Heart left ventricle (tissue), 16 donors: Measurements from ENCODE around the gene PARD6G. TPM values are rescaled to one million over a fixed set of nuclear protein-coding genes. Genes with fewer than 3 reads are reported as not detected.
A peak's percentile ranks its signal among the peaks of the same experiment; 100 is the strongest.

Experiments
- ATAC-seq, 4 donors: fragments of 200-7000 bp; cut with Tn5 transposase; one replicate each; pipeline ENCODE4 v1.9.1; 2020 to 2022; ENCODE audit warnings: moderate library complexity in 4 of 4, mild to moderate bottlenecking in 3 of 4, moderate number of reproducible peaks in 1 of 4
- DNase-seq, 5 donors: peaks; one replicate each; pipeline ENCODE4 v3.0.0-alpha.2; 2020
- H3K27ac ChIP-seq, 12 donors: fragments of 200-600 bp; sonication (generic) in 4 of 12; one replicate each; pipeline versions ENCODE4 v1.5.0 to v1.8.0; 2016 to 2022; ENCODE audit warnings: mild to moderate bottlenecking in 2 of 12
- H3K27me3 ChIP-seq, 9 donors: fragments of 200-600 bp; sonication (generic) in 2 of 9; one replicate each; pipeline versions ENCODE4 v1.5.1 to v1.8.0; 2016 to 2022; ENCODE audit warnings: mild to moderate bottlenecking in 3 of 9
- H3K36me3 ChIP-seq, 9 donors: fragments of 200-600 bp; sonication (generic) in 2 of 9; one replicate each; pipeline versions ENCODE4 v1.5.0 to v1.8.0; 2018 to 2022; ENCODE audit warnings: mild to moderate bottlenecking in 2 of 9
- H3K4me1 ChIP-seq, 12 donors: fragments of 200-600 bp; sonication (generic) in 4 of 12; one replicate each; pipeline versions ENCODE4 v1.5.0 to v1.8.0; 2016 to 2022; ENCODE audit warnings: mild to moderate bottlenecking in 3 of 12
- H3K4me3 ChIP-seq, 12 donors: fragments of 200-600 bp; sonication (generic) in 4 of 12; one replicate each; pipeline versions ENCODE4 v1.5.0 to v1.8.0; 2017 to 2022; ENCODE audit warnings: mild to moderate bottlenecking in 9 of 12, moderate library complexity in 4 of 12
- H3K9me3 ChIP-seq, 12 donors: fragments of 200-600 bp; sonication (generic) in 4 of 12; one replicate each; pipeline versions ENCODE4 v1.5.0 to v1.8.0; 2016 to 2022; ENCODE audit warnings: mild to moderate bottlenecking in 1 of 12
- CTCF ChIP-seq, 12 donors: fragments of 200-600 bp; sonication (generic) in 4 of 12; IDR thresholded peaks; one replicate each; pipeline versions ENCODE4 v1.5.0 to v1.8.0; 2018 to 2022; ENCODE audit warnings: antibody characterized with exemption in 12 of 12, mild to moderate bottlenecking in 5 of 12
- POLR2A ChIP-seq, 2 donors: fragments of 450-650 bp; IDR thresholded peaks; one replicate each; pipeline ENCODE4 v1.6.1; 2017; ENCODE audit warnings: antibody characterized with exemption in 2 of 2, mild to moderate bottlenecking in 2 of 2, moderate library complexity in 2 of 2
- WGBS, 4 donors: extraction: QIAGEN DNeasy Blood & Tissue Kit in 2 of 4; methylation state at CpG; one replicate each; pipeline versions ENCODE4 v1.1.5 to v1.1.7; 2013 to 2018; 5-methylcytosine and 5-hydroxymethylcytosine counted together
- intact Hi-C, 10 donors: fragments of 100-400 bp; cut with DNase I; formaldehyde crosslinking; loops; one replicate each; pipeline versions ENCODE4 v1.11.1 to v1.14.2; 2022
- polyA plus RNA-seq, 2 donors: library from polyadenylated mRNA; stranded (reverse); fragments of 200-250 nt; gene quantifications; one replicate each; pipeline ENCODE4 v1.2.3, GENCODE V29; 2013
- total RNA-seq, 9 donors: library from RNA; depleted of rRNA in 2 of 9; stranded (reverse); fragments of >200 nt in 2 of 9; fragmentation: NEBNext Ultra II Directional in 3 of 9; extraction: Animal tissue kit (Norgen Biotek cat#: 25700) in 3 of 9; gene quantifications; one replicate each; pipeline versions ENCODE4 v1.1.0 to v1.2.4, GENCODE V29; 2016 to 2023
- donor health status: ischemic (EF 13 %, LVEDD 7.1; RV severe dilation, severe dysfunction).
- donor health status: healthy with polysubstance abuse.
- donor health status: DM: no; HTN: yes; CAD: no.
- donor health status: DM: no; HTN: no; CAD: no.
- donor health status: ischemic (EF 25% LVEDD 6.9; RV normal size, moderate dysfunction).
- donor health status: ischemic (EF 25% LVEDD 5.7; RV mildly dilated, moderate dysfunction).
- donor health status: healthy.
- donor health status: DM: yes; HTN: yes; CAD: no.
- donor health status: ischemic (EF 35%, LVEDD 5.7; RV mildly dilated, moderate dysfunction).
- donor health status: nonischemic (EF 11% LVEDD 7.7; RV severe dilation, severe dysfunction).
- donor health status: DM: yes; HTN: yes; CAD: no.
- donor health status: PGD.
- donor health status: ischemic (EF 29% LVEDD 5.4; RV normal size, mild dysfunction).
- donor health status: nonischemic (EF 23%, LVEDD 6.1; RV moderate dilation, normal function).

PARD6G gene
- total and polyA plus RNA-seq, 11 donors: 0.69 to 4.2 (median 2.2) TPM

- no peak for ATAC-seq
- 83 to 87% (median 86%) methylated on average over 7 to 9 of the region's 9 CpGs for WGBS, 4 donors
- intact Hi-C loops: no loop called here
- Histone ChIP-seq H3K4me3 (no peak overlapping the region), H3K27me3 (no peaks in the 10 kb centered on the region), H3K36me3 (no peaks in the 10 kb centered on the region), H3K9me3 (no peaks in the 10 kb centered on the region), H3K4me1 (no peaks in the 10 kb centered on the region), H3K27ac (no peak overlapping the region)
- TF ChIP-seq CTCF (IDR thresholded peaks at IDR 0.05): no peak
- TF ChIP-seq POLR2A (IDR thresholded peaks at IDR 0.05): no peak
- DNase-seq: peak in 1 of 5 donors; percentile 3
Observed at GRCh38 chr18:80182855-80183254, 64.5 kb downstream of the PARD6G start.

- H3K9me3 ChIP-seq: no peaks in the 10 kb centered on the region
- no peaks in the 10 kb centered on the region for H3K4me1 ChIP-seq
- no peaks in the 10 kb centered on the region for H3K36me3 ChIP-seq
- no peaks in the 10 kb centered on the region for H3K27me3 ChIP-seq
- WGBS, 4 donors: 75 to 77% (median 76%) methylated on average over 8 to 12 of the region's 12 CpGs
- no peak for ATAC-seq
- no peak overlapping the region for H3K27ac ChIP-seq
- DNase-seq: peak in 1 of 5 donors; percentile 14
- TF ChIP-seq CTCF (IDR thresholded peaks at IDR 0.05) (no peak), POLR2A (IDR thresholded peaks at IDR 0.05) (no peak)
- intact Hi-C loops: no loop called here
- no peak overlapping the region for H3K4me3 ChIP-seq
Observed at GRCh38 chr18:80181642-80182461, 65.5 kb downstream of the PARD6G start.

- no peaks in the 10 kb centered on the region for H3K9me3 ChIP-seq
- intact Hi-C loops: no loop called here
- peak in 1 of 5 donors; percentile 14 for DNase-seq
- H3K4me1 ChIP-seq: no peaks in the 10 kb centered on the region
- no peak for ATAC-seq
- WGBS, 4 donors: 91 to 95% (median 93%) methylated on average over 17 to 33 of the region's 33 CpGs
- H3K4me3 ChIP-seq: no peak overlapping the region
- no peak overlapping the region for H3K27ac ChIP-seq
- H3K27me3 ChIP-seq: no peaks in the 10 kb centered on the region
- H3K36me3 ChIP-seq: no peaks in the 10 kb centered on the region
- TF ChIP-seq POLR2A (IDR thresholded peaks at IDR 0.05) (no peak), CTCF (IDR thresholded peaks at IDR 0.05) (no peak)
Observed at GRCh38 chr18:80180778-80181564, 66.3 kb downstream of the PARD6G start.

- Histone ChIP-seq H3K27ac (no peak overlapping the region), H3K9me3 (no peaks in the 10 kb centered on the region), H3K27me3 (no peaks in the 10 kb centered on the region), H3K4me3 (no peak overlapping the region), H3K4me1 (no peaks in the 10 kb centered on the region), H3K36me3 (no peaks in the 10 kb centered on the region)
- ATAC-seq: no peak
- peak in 1 of 5 donors; percentile 11 for DNase-seq
- no peak for TF ChIP-seq CTCF (IDR thresholded peaks at IDR 0.05)
- WGBS, 4 donors: 87 to 91% (median 89%) methylated on average over 15 to 20 of the region's 20 CpGs
- intact Hi-C loops: no loop called here
Observed at GRCh38 chr18:80179857-80180558, 67.3 kb downstream of the PARD6G start.
